Mesothelial cell of epicardium (in vitro differentiated cells): Measurements from ENCODE around the gene SYPL1. TPM values are rescaled to one million over a fixed set of nuclear protein-coding genes. Genes with fewer than 3 reads are reported as not detected.

Experiments
- DNase-seq, 2 experiments: peaks; one replicate each; pipeline ENCODE4 v3.0.0; 2021; ENCODE audit warnings: low spot score in 2 of 2; ENCODE audit not compliant: unreplicated experiment in 2 of 2
- H3K27ac Mint-ChIP-seq: 2 replicates; pipeline ENCODE4 v1.8.0; 2021; ENCODE audit warnings: mixed read lengths
- H3K27me3 Mint-ChIP-seq: 2 replicates; pipeline ENCODE4 v1.8.0; 2021; ENCODE audit warnings: low read depth, mixed read lengths
- H3K36me3 Mint-ChIP-seq: 2 replicates; pipeline ENCODE4 v1.8.0; 2021; ENCODE audit warnings: mixed read lengths
- H3K4me1 Mint-ChIP-seq: 2 replicates; pipeline ENCODE4 v1.8.0; 2021; ENCODE audit warnings: mixed read lengths
- H3K4me3 Mint-ChIP-seq: 2 replicates; pipeline ENCODE4 v1.8.0; 2021; ENCODE audit warnings: mild to moderate bottlenecking, moderate library complexity, mixed read lengths
- H3K9me3 Mint-ChIP-seq: 2 replicates; pipeline ENCODE4 v1.8.0; 2021; ENCODE audit warnings: mixed read lengths
- total RNA-seq: library from RNA; stranded (reverse); gene quantifications from 3 replicates; pipeline ENCODE4 v1.2.1, GENCODE V29; 2021
- TF ChIP-seq, protein P1 (sequence below): fragments of 200-600 bp; sonication (generic); IDR thresholded peaks from one replicate; pipeline ENCODE4 v1.5.0; 2021; ENCODE audit warnings: antibody characterized with exemption; ENCODE audit not compliant: unreplicated experiment

Gene SYPL1
- total RNA-seq, 1 donor from 2014 or later, result 64.0 TPM

DNA sequence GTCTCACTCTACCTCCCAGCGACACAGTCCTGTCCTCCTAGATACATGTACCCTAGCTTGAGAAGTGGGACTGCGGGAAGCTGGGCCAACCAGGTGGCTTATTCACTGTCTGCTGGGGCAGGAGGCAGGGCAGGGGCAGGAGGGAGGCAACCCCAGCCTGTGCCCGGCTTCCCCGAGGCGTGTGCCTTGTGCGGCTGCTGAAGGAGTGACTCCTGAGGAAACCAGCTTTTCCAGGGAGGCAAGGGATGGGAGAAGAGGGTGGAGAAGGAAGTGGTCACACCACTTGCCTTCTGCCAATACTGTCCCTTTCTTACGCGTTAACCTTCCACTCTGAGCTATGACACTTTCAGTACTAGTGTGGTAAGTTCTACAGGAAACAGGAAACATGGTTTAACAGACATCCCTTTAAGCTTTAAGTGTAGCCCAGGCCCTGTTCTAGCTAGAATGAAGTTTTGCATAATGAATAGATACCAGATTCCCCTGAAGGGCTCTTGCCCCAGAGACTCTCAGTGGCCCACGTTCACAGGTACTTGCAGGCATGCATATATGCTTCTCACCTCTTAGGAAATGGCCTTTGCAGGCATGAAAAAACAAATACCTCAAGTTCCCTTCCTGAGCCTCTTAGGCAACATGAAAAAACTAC lies 40.6 kb downstream of the SYPL1 start:
- H3K27me3 Mint-ChIP-seq, result peaks cover 11% of the 10 kb centered on the region
- peak overlapping the region; percentile 91 for H3K27ac Mint-ChIP-seq
- no peak overlapping the region for H3K4me3 Mint-ChIP-seq
- H3K4me1 Mint-ChIP-seq, result peaks cover 58% of the 10 kb centered on the region
- H3K9me3 Mint-ChIP-seq, result no peaks in the 10 kb centered on the region
- no peak for DNase-seq
- no peaks in the 10 kb centered on the region for H3K36me3 Mint-ChIP-seq
- TF ChIP-seq, protein P1, sequence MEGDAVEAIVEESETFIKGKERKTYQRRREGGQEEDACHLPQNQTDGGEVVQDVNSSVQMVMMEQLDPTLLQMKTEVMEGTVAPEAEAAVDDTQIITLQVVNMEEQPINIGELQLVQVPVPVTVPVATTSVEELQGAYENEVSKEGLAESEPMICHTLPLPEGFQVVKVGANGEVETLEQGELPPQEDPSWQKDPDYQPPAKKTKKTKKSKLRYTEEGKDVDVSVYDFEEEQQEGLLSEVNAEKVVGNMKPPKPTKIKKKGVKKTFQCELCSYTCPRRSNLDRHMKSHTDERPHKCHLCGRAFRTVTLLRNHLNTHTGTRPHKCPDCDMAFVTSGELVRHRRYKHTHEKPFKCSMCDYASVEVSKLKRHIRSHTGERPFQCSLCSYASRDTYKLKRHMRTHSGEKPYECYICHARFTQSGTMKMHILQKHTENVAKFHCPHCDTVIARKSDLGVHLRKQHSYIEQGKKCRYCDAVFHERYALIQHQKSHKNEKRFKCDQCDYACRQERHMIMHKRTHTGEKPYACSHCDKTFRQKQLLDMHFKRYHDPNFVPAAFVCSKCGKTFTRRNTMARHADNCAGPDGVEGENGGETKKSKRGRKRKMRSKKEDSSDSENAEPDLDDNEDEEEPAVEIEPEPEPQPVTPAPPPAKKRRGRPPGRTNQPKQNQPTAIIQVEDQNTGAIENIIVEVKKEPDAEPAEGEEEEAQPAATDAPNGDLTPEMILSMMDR, result no peak

DNA sequence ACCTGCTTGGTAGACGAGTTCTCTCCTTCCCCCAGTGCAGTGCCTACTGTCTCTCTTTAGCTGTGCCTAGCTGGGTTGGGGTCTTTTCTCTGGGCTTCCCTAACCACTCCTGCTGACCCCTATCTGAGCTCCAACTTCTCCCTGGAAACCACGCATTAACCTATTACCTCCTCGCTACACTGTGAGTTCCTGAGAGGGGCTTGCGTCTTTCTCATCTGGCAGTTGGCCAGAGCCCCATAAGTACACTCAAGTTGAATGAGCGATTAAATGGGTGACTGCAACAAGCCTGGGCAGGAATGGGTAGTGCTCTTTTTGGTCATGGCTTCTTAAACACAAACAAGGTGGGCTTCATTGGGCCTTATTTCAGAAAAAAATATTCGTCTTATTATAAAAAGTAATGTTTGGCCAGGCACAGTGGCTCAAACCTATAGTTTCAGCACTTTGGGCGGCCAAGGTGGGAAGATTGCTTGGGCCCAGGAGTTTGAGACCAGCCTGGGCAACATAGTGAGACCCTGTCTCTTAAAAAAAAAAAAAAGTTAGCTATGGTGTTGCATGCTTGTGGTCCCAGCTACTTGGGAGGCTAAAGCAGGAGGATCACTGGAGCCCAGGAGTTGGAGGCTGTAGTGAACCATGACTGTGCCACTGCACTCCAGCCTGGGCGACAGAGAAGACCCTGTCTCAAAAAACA lies 41.4 kb downstream of the SYPL1 start:
- no peaks in the 10 kb centered on the region for H3K36me3 Mint-ChIP-seq
- H3K4me1 Mint-ChIP-seq, result peaks cover 64% of the 10 kb centered on the region
- peaks cover 8% of the 10 kb centered on the region for H3K27me3 Mint-ChIP-seq
- no peak for DNase-seq
- TF ChIP-seq, protein P1, result no peak
- H3K4me3 Mint-ChIP-seq, result peak overlapping the region; percentile 15
- no peaks in the 10 kb centered on the region for H3K9me3 Mint-ChIP-seq
- H3K27ac Mint-ChIP-seq, result peak overlapping the region; percentile 35

DNA sequence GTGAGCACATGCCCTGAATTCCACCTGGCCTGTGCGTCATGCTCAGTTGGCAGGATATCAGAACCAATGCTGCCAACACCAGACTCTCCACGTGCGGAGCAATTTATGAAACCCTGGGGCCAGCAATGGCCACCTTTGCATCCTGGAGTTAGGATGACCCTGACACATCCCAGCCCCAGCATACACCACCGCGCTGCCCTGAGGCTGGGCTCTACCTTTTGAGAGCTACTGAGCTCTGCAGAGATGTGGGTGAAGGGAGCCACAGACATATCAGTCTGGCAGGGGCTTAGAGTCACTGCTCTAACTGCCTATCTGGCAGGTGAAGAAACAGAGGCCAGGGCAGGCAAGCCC lies 41.9 kb downstream of the SYPL1 start:
- Mint-ChIP-seq H3K9me3 (no peaks in the 10 kb centered on the region), H3K27me3 (peaks cover 8% of the 10 kb centered on the region), H3K36me3 (no peaks in the 10 kb centered on the region), H3K4me1 (peaks cover 70% of the 10 kb centered on the region), H3K4me3 (no peak overlapping the region), H3K27ac (no peak overlapping the region)
- TF ChIP-seq, protein P1, result no peak
- DNase-seq, result no peak

DNA sequence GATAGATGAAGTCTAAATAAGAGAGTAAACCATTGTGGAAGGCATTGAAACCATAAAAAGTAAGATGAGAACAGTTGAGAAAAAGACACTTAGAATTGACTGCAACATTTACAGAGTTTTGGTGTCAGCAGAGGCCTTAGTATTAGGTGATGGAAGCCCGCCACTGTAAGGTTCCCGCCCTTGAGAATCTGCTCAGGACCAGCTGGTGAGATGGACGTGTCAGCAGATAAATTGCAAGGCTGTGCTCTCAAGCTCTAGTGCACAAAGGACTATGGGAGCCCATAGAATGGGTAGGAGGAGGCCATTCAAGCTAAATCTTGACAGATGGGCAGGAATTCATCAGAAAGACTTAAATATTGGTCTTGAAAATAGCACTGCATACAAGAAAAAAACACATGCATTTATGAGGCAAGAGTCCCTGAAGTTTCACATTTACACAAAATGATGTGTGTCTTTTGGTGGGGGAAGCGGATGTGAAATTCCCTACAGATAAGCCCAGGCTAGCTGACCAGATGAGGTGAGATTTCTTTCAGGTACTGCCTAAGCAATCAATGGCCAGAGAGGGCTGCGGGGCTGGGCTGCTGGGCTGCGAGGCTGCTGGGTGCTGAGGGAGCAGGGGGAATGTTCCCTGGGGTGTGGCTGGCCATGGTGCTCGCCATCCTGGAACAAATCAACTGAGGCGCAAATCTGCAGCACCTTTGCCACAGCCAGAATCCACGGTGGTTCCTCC lies 42.5 kb downstream of the SYPL1 start:
- Mint-ChIP-seq H3K4me3 (no peak overlapping the region), H3K9me3 (no peaks in the 10 kb centered on the region)

DNA sequence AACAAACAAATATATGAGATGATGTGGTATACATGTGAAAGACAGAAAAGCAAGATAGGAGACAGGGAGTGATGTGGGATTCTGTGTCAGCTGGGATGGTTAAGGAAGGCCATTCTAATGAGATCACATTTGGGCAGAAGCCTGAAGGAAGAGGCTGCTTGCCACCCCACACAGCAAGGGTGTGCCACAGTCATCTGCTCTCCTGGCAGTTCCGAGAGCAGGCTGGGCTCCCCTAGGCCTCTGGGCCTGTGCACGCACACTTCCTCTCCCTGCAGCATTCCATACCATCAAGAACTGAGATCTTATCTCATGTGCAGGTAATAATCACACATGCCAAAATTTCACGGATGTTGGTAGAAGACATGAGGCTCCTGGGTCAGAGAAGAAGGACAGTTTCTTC lies 43.1 kb downstream of the SYPL1 start:
- H3K4me1 Mint-ChIP-seq, result peaks cover 80% of the 10 kb centered on the region
- no peaks in the 10 kb centered on the region for H3K9me3 Mint-ChIP-seq
- no peak for DNase-seq
- no peak overlapping the region for H3K27ac Mint-ChIP-seq
- H3K27me3 Mint-ChIP-seq, result peaks cover 3% of the 10 kb centered on the region
- TF ChIP-seq, protein P1, result no peak
- no peaks in the 10 kb centered on the region for H3K36me3 Mint-ChIP-seq
- H3K4me3 Mint-ChIP-seq, result no peak overlapping the region

More for the DNA sequence above, 42.5 kb downstream of the SYPL1 start:
- Mint-ChIP-seq H3K4me1 (peaks cover 75% of the 10 kb centered on the region), H3K27me3 (peaks cover 6% of the 10 kb centered on the region), H3K27ac (peak overlapping the region; percentile 1), H3K36me3 (no peaks in the 10 kb centered on the region)
- DNase-seq, result no peak
- TF ChIP-seq, protein P1, result no peak
